AG04450 (cell line): ENCODE results near the gene SPAG5. TPM values are rescaled to one million over a fixed set of nuclear protein-coding genes. Genes with fewer than 3 reads are reported as not detected.

Experiments used
- CTCF ChIA-PET: fragments of 300-600, 350-600 bp; formaldehyde crosslinking; extraction: SDS; loops from one replicate; lab custom pipeline; 2022; ENCODE audit warnings: antibody characterized with exemption, inconsistent platforms; lab: Charles Lee
- POLR2A ChIA-PET: fragments of 350-600 bp; formaldehyde crosslinking; extraction: SDS; loops from one replicate; lab custom pipeline; 2021; ENCODE audit warnings: antibody characterized with exemption, inconsistent platforms; lab: Yijun Ruan, JAX
- DNase-seq: peaks from one replicate; pipeline ENCODE4 v3.0.0-alpha.2; 2011; ENCODE audit warnings: low read depth, low spot score
- H3K27ac ChIP-seq: one replicate; pipeline ENCODE4 v1.5.1; 2012; ENCODE audit warnings: low read depth, low read length, control low read depth
- H3K27me3 ChIP-seq: one replicate; pipeline ENCODE4 v1.6.0; 2012; ENCODE audit warnings: low read length; ENCODE audit not compliant: control insufficient read depth, insufficient read depth
- H3K4me3 ChIP-seq: 2 replicates; pipeline ENCODE4 v1.5.1; 2011; ENCODE audit warnings: mild to moderate bottlenecking, low read depth, low read length, control low read depth
- H3K9me3 ChIP-seq: 2 replicates; pipeline ENCODE4 v1.5.1; 2012; ENCODE audit warnings: low read length; ENCODE audit not compliant: control insufficient read depth, insufficient read depth
- CTCF ChIP-seq: IDR thresholded peaks from 2 replicates; pipeline ENCODE4 v1.5.1; 2011; ENCODE audit warnings: low read depth, low read length, control low read depth, inconsistent platforms
- polyA plus RNA-seq: library from polyadenylated mRNA; depleted of rRNA; stranded (reverse); fragments of >200 nt; gene quantifications from 2 replicates; pipeline ENCODE4 v1.2.3, GENCODE V29; 2011

The SPAG5 gene
- polyA plus RNA-seq, 1 experiment = 17.4 TPM

GRCh38 chr17:28550858-28551257, 48.0 kb downstream of the SPAG5 start:
- no peak for TF ChIP-seq CTCF
- no peak overlapping the region for H3K27ac ChIP-seq
- no peak overlapping the region for H3K4me3 ChIP-seq
- H3K9me3 ChIP-seq = no peaks in the 10 kb centered on the region
- POLR2A ChIA-PET = interaction anchor here (1.6 kb wide), 1 partner anchor 21 kb away, joined by 3 read pairs; the partner anchor contains the start of gene PIGS
- CTCF ChIA-PET = interaction anchor here (1.6 to 2.1 kb wide), 2 partner anchors 10 to 56 kb away, joined by 10 to 11 read pairs; no protein-coding TSS in a partner anchor
- DNase-seq = no peak
- no peaks in the 10 kb centered on the region for H3K27me3 ChIP-seq

GRCh38 chr17:28549236-28550132, 49.3 kb downstream of the SPAG5 start:
- ChIA-PET POLR2A (no interaction called here), CTCF (interaction anchor here (0.5 to 2.8 kb wide), 5 partner anchors 9 to 515 kb away, joined by 3 to 11 read pairs (median 9); no protein-coding TSS in a partner anchor)
- no peak for DNase-seq
- no peak overlapping the region for H3K27ac ChIP-seq
- no peaks in the 10 kb centered on the region for H3K9me3 ChIP-seq
- no peak for TF ChIP-seq CTCF
- H3K27me3 ChIP-seq = no peaks in the 10 kb centered on the region
- H3K4me3 ChIP-seq = no peak overlapping the region

GRCh38 chr17:28548417-28549130, 50.3 kb downstream of the SPAG5 start:
- H3K27ac ChIP-seq = no peak overlapping the region
- ChIA-PET CTCF (interaction anchor here (0.6 to 2.8 kb wide), 7 partner anchors 8 to 212 kb away, joined by 3 to 15 read pairs (median 4); no protein-coding TSS in a partner anchor), POLR2A (no interaction called here)
- no peak overlapping the region for H3K4me3 ChIP-seq
- no peak for TF ChIP-seq CTCF
- no peak for DNase-seq
- no peaks in the 10 kb centered on the region for H3K27me3 ChIP-seq
- H3K9me3 ChIP-seq = no peaks in the 10 kb centered on the region

GRCh38 chr17:28547623-28548416, 51.0 kb downstream of the SPAG5 start:
- Histone ChIP-seq H3K27me3 (no peaks in the 10 kb centered on the region), H3K9me3 (no peaks in the 10 kb centered on the region), H3K27ac (no peak overlapping the region), H3K4me3 (no peak overlapping the region)
- peak; percentile 87 for TF ChIP-seq CTCF
- ChIA-PET CTCF (interaction anchor here (0.6 to 2.8 kb wide), 8 partner anchors 7 to 213 kb away, joined by 3 to 15 read pairs (median 4); no protein-coding TSS in a partner anchor), POLR2A (no interaction called here)
- no peak for DNase-seq
